GM19468 (cell line): ENCODE measurements around the gene HOGA1.

Experiments
- ATAC-seq: cut with Tn5 transposase; IDR thresholded peaks from one replicate; pipeline ENCODE4 v1.9.1; 2021; ENCODE audit warnings: mild to moderate bottlenecking, moderate library complexity, moderate number of reproducible peaks; ENCODE audit not compliant: unreplicated experiment; ENCODE audit errors: extremely low read depth

HOGA1 gene

GRCh38 chr10:97584060-97584797 is at the start of gene HOGA1:
HOGA1 (plus strand) TSS chr10:97584389; CDS start chr10:97584704, 315 bp downstream.
- ATAC-seq, result peak; percentile 27

GRCh38 chr10:97534746-97535367 is 49.3 kb upstream of the HOGA1 start:
- no peak for ATAC-seq

- no peak for ATAC-seq
Observed at GRCh38 chr10:97537186-97537869, 46.9 kb upstream of the HOGA1 start.

DNA sequence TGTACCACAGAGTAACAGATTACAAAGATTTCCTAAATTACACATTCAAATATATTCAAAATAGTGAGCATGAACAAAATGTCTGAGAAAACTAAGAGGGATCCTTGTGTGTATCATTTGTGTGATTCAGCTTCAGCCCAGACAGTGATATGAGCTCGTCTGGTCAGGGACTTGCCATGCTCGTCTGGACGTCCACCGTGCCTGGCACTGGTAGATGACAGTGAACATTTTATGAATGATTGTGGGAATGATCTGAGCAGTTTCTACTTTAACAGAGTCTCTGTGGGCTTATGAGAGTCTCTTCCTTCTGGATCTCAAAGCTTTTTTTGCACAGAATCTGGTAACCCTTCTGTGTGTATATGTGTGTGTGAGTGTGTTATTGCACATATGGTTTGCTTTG is 45.8 kb upstream of the HOGA1 start:
- ATAC-seq, result no peak

DNA sequence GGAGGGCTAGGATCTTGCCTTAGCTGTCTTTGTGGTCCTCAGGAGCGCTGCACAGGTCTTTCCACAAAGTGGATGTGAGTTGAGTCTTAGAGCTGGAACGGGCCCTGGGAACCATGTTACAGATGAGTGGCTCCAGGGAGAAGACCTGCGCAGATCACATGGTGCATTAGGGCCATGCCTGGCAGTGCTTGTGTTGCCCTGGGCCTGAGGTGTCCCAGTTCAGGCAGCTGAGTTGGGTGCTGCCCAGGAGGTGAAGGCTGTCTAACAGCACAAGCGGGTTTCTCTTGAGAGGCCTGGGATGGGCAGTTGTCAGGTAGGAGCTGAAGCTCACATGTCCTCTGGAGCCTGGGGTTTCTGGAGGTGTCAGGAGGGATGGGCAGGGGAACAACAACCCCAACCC is 45.4 kb upstream of the HOGA1 start:
- ATAC-seq, result no peak

GRCh38 chr10:97539523-97540200 is 44.5 kb upstream of the HOGA1 start:
- ATAC-seq, result no peak

DNA sequence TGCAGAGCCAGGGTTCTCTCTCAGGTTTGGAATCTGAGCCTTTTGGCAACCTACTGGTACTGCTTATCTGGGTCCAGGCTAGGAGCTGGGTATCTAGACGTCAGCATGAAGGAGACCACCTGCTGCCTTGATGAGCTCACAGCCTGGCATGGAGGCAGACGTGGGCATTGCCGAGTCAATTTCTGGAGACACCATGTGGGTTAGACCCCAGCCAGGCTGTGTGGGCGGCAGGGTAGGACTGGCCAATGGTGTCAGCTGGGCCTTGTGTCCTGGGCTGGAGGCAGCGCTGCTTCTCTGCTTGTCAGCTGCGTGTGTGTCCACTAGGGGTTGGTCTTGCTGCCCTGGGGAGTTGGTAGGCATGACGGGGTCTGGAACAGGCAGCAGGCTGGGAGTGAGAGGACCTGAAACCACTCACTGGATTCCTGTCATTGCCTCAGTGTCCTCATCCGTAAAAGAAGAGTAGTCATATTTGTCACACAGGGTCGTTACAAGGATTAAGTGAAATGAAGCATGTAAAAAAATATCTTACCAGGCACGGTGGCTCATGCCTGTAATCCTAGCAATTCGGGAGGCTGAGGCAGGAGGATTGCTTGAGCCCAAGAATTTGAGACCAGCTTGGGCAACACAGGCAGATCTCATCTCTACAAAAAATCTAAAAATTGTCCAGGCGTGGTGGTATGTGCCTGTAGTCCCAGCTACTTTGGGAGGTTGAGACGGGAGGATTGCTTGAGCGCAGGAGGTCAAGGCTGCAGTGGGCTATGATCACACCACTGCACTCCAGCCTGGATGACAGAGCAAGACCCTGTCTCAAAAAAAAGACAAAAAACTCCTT is 43.3 kb upstream of the HOGA1 start:
- no peak for ATAC-seq

DNA sequence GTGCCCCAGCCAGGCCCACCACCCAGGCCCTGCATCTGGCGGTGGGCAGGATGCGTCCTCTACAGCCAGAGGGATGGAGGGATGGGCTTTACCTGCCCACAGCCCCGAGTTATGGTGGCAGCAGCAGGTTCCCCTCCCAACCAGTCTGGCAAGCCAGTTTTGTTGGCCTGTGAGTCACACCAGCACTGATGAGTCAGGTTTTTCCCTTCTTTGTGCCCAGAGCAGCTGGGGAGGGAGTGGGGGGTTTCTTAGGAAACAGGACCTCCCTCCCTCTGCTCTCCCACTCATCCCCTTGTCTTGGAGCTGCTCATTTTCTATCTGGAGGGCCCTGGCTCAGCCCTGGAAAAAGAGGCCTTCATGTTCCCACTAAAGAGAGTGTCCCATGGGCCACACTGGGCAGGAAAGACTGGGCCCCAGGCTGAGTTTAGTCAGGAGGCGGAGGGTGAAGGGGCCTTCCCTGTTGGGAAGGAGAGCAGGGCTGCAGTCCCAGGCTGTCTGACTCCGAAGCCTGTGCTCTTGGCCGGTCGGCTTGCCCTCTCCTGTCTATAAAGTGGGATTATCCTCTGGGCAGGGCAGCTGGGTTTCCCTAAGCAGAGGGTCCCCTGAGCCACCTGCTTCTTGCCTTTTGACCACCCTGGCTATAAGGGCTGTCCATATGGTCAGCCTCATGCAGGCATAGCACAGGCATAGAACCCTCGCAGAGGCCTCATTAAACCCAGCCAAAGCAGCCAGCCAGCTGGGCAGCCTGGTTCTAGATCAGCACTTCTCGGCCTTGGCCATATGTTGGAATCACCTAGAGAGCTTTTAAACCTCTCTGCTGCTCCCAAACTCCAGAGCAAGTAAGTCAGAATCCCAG is 41.8 kb upstream of the HOGA1 start:
- no peak for ATAC-seq

DNA sequence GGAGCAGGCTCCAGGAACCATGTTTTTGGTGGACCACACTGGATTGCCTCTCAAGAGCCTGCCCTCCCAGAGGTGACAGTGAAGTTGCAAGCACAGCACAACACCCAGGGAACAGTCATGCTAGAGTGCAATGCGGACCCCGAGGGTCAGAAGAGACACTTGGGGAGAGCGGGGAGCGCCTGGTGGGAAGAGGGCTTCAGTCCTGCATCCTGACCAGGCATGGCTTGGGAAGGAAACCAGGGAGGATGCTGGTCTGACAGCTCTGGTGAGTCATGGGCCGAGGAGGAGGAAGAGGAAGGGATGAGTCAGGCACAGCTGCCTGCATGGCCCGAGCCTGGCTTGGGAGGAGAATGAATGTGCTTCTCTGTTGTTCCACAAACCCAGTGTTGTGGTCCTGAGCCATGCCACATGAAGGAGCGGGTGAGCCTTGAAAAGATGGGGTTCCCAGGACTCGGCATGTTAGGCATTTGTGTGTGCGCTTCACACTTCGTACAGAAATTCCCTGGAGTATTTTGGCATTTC is 41.1 kb upstream of the HOGA1 start:
- ATAC-seq, result no peak

- no peak for ATAC-seq
Observed at GRCh38 chr10:97546456-97547270, 37.5 kb upstream of the HOGA1 start.

- ATAC-seq, result no peak
Observed at GRCh38 chr10:97547271-97547600, 37.0 kb upstream of the HOGA1 start.

DNA sequence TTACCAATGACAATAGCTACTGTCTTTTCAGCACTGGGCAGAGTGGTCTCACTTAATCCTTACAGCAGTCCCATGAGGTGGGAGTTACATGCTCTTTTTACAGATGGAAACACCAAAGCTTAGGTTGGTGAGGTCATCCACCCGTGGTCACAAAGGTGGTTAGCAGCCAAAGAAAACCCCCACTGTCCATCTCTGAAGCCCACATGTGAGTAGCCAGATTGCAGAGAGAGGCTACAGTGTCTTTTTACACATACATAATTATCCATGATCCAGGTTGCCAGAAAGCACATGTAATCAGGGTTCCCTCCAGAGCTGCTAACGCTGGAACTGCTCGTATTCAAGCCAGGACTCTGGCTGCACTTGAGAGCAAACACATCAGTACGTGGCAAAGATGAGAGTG is 36.2 kb upstream of the HOGA1 start:
- ATAC-seq, result no peak

GRCh38 chr10:97548828-97549455 is 35.2 kb upstream of the HOGA1 start:
- no peak for ATAC-seq

DNA sequence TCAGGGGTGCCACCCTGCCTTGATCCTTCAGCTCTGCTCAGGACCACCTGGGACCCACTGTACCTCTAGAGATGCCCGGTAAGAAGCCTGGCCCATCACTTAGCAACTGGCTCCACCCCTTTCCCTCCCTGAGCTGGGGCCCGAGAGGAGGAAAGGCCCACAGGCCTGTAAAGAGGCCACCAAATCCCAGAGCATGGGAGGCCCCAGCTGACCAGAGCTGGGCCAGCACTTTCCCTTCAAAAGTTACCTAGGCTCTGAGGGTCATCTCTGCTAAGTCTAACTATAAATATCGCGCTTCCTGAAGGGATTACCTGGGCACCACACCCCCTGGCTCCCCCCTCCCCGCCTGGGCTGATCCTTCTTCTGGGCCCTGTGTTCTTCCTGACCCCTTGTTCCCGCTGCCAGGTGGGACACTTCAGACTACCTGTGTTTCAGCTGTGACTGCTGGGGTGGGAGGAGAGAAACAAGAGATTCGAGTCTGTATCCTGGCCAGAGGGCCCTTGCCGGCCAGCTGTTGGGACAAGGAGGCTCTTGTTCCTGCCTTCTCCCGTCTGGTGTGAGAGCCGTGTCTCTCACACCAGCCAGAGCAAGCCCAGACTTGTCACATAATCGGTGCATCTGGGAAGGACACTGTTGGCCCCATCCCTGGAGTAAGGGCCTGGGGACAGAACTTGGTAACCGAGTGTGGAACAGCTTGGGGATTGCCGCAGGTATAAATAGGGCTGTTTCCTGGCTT is 34.4 kb upstream of the HOGA1 start:
- no peak for ATAC-seq

DNA sequence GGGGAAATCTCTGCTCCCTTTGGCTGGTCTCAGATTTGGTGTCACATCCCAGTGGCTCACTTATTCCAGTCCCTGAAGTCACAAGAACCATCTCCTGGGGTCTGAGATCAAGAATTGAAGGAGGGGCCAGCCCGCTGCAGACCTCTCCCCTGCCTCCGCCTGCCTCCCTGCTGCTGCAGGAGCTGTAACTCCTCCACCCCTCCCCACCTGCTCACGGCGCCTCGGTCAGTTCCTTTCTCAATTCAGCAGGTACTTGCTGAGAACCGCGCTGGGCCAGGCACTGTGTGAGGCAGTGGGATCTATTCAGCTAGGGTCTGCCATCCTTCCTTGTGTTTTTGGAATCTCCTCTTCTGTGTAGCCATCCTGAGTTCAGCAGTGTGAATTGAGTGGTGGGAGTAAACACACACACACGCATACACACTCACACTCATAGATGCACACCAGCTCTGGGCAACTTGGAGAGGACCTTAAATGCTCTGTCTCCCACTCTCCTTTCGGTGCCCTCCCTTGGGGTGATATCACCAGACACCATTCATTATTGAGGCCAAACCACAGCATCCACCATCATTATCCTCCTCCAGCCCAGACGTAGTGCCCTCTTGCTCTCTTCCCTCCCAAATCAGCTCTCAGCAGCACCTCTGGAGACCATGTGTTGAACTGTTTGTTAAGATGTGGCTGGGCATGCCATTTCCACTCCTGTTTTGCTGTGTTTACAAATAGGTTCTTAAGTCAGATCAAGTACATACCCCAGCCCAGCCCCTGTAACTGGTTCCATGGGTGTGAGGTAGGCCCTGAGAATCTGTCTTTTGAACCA is 33.6 kb upstream of the HOGA1 start:
- no peak for ATAC-seq

GRCh38 chr10:97551271-97551670 is 32.9 kb upstream of the HOGA1 start:
- no peak for ATAC-seq
